ENCODE results near the gene SERP1. TPM values are rescaled to one million over a fixed set of nuclear protein-coding genes. Genes with fewer than 3 reads are reported as not detected.

SERP1 gene
- total RNA-seq, 1 donor from 2014 or later = 91.4 TPM

DNA sequence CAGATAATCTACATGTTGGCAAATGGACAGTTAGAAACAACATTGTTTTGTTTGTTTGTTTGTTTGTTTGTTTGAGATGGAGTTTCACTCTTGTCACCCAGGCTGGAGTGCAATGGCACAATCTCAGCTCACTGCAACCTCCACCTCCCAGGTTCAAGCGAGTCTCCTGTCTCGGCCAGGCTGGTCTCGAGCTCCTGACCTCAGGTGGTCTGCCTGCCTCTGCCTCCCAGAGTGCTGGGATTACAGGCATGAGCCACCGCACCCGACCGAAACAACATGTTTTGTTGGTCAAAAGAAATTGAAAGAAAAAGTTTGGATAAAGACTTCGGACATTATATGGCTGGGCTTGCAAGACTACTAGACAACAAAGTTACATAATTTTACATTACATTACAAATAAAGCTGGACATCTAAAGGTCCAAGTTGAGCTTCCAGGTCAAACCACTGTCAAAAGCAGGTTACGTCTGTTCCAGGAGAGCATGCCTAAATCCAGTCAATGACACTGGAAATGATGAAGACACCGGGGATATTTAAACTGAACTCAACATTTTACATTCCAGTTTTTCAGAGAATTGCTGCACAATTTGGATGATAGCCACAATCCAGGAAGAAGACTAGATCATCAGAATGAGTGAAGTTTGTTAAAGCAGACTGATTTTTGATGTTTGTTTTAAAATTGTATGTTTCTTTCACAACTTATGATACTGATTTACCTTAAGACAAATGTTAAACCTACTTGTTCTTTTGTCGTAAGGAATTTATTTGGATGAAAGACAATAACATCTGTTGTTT lies 18.6 kb downstream of the SERP1 start:
- H3K9me3 Mint-ChIP-seq (ENCODE audit: low read depth) = no peaks in the 10 kb centered on the region

DNA sequence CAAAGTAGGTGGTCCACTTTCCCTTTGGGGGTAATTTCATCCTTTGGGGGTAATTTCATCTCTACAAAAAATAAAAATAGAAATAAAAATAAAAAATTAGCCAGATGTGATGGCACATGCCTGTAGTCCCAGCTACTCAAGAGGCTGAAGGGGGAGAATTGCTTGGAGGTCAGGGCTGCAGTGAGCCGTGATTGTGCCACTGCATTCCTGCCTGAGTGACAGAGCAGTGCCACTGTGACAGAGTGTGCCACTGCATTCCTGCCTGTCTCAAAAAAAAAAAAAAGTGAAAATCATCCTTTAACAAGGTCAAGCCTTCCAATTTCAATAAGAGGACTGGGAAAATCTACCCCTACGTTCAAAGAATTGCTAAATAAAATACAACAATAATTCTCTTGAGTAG lies 22.8 kb downstream of the SERP1 start:
- H3K27ac Mint-ChIP-seq (ENCODE audit: unreplicated experiment) = no peak overlapping the region

More for the DNA sequence above, 18.6 kb downstream of the SERP1 start:
- H3K4me1 Mint-ChIP-seq (ENCODE audit: low read depth) = peaks cover 11% of the 10 kb centered on the region
- no peak overlapping the region for H3K4me3 Mint-ChIP-seq (ENCODE audit: unreplicated experiment)
- peaks cover 2% of the 10 kb centered on the region for H3K36me3 Mint-ChIP-seq (ENCODE audit: low read depth)
- H3K27ac Mint-ChIP-seq (ENCODE audit: unreplicated experiment) = no peak overlapping the region
- no peak for DNase-seq (ENCODE audit: low spot score)
- TF ChIP-seq, protein P1, sequence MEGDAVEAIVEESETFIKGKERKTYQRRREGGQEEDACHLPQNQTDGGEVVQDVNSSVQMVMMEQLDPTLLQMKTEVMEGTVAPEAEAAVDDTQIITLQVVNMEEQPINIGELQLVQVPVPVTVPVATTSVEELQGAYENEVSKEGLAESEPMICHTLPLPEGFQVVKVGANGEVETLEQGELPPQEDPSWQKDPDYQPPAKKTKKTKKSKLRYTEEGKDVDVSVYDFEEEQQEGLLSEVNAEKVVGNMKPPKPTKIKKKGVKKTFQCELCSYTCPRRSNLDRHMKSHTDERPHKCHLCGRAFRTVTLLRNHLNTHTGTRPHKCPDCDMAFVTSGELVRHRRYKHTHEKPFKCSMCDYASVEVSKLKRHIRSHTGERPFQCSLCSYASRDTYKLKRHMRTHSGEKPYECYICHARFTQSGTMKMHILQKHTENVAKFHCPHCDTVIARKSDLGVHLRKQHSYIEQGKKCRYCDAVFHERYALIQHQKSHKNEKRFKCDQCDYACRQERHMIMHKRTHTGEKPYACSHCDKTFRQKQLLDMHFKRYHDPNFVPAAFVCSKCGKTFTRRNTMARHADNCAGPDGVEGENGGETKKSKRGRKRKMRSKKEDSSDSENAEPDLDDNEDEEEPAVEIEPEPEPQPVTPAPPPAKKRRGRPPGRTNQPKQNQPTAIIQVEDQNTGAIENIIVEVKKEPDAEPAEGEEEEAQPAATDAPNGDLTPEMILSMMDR (IDR thresholded peaks at IDR 0.05) = no peak
- H3K27me3 Mint-ChIP-seq (ENCODE audit: low read depth) = no peaks in the 10 kb centered on the region

DNA sequence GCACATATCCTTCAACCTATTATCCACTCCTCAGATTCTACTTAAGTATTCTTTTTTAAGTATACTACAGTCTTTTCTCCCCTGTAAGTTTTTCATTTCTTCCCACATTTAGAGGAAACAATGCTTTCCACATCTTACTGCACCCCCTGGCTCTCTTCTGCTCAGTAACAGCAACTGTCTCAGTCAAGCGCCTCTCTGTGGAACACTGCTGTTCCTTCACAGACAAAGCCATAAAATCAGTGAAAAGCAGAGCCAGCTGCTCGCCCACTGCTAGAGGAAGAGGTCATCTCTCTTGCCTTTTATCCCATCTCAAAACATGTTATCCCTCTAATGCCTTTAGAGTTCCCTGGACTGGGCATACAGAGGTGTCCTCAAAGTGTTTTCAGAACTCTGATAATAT lies 24.8 kb downstream of the SERP1 start:
- Mint-ChIP-seq H3K36me3 (ENCODE audit: low read depth) (peaks cover 2% of the 10 kb centered on the region), H3K9me3 (ENCODE audit: low read depth) (peaks cover 8% of the 10 kb centered on the region), H3K27ac (ENCODE audit: unreplicated experiment) (no peak overlapping the region), H3K4me3 (ENCODE audit: unreplicated experiment) (no peak overlapping the region), H3K27me3 (ENCODE audit: low read depth) (no peaks in the 10 kb centered on the region), H3K4me1 (ENCODE audit: low read depth) (no peaks in the 10 kb centered on the region)
- TF ChIP-seq, protein P1 (IDR thresholded peaks at IDR 0.05) = peak; percentile 26
- DNase-seq (ENCODE audit: low spot score) = no peak

More for the DNA sequence above, 22.8 kb downstream of the SERP1 start:
- DNase-seq (ENCODE audit: low spot score) = no peak
- Mint-ChIP-seq H3K36me3 (ENCODE audit: low read depth) (peaks cover 2% of the 10 kb centered on the region), H3K27me3 (ENCODE audit: low read depth) (no peaks in the 10 kb centered on the region), H3K9me3 (ENCODE audit: low read depth) (no peaks in the 10 kb centered on the region), H3K4me1 (ENCODE audit: low read depth) (peaks cover 8% of the 10 kb centered on the region), H3K4me3 (ENCODE audit: unreplicated experiment) (no peak overlapping the region)
- TF ChIP-seq, protein P1 (IDR thresholded peaks at IDR 0.05) = no peak

DNA sequence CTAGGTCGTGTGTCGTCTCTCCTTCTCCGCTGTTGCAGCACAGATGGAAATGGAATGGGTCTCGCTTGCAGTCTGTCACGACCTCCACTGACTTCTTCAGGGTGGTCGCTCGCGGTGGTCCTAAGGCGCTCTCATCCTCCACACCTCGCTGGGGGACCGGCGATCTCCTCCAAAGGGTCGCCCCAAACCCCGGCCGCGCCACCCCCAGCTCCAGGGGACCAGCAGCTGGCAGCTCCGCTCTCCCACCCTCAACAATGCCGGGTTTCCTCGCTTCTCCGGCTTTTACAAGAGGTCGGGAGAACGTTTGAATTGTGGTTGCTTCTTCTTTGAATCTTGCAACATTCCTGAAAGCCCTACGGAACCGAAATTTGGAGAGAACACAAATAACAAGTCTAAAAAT lies 25.9 kb downstream of the SERP1 start:
- TF ChIP-seq, protein P1 (IDR thresholded peaks at IDR 0.05) = no peak
- peak; percentile 92 for DNase-seq (ENCODE audit: low spot score)
- Mint-ChIP-seq H3K9me3 (ENCODE audit: low read depth) (peaks cover 8% of the 10 kb centered on the region), H3K4me3 (ENCODE audit: unreplicated experiment) (no peak overlapping the region), H3K27ac (ENCODE audit: unreplicated experiment) (no peak overlapping the region), H3K4me1 (ENCODE audit: low read depth) (no peaks in the 10 kb centered on the region), H3K36me3 (ENCODE audit: low read depth) (peaks cover 2% of the 10 kb centered on the region), H3K27me3 (ENCODE audit: low read depth) (no peaks in the 10 kb centered on the region)

DNA sequence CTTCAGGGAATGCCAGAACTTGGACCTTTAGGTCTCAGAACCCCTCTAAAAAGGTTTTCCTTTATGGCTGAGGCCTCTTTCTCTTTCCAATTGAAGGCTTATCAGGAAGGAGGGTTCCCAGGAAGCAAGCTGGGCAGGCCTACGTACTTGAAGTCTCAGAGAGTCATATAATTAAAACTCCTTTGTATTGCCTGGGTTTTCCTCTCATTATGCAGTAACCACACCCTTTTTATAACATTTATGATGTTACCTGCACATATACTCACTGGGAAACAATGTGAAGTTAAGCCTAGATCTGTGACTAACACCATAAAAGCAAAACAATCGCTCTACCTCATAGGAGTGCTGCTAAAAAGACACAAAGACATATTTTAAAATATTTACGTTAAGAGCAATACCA lies 27.3 kb downstream of the SERP1 start:
- Mint-ChIP-seq H3K9me3 (ENCODE audit: low read depth) (peaks cover 8% of the 10 kb centered on the region), H3K4me1 (ENCODE audit: low read depth) (no peaks in the 10 kb centered on the region), H3K27ac (ENCODE audit: unreplicated experiment) (no peak overlapping the region), H3K4me3 (ENCODE audit: unreplicated experiment) (no peak overlapping the region), H3K36me3 (ENCODE audit: low read depth) (peaks cover 2% of the 10 kb centered on the region), H3K27me3 (ENCODE audit: low read depth) (no peaks in the 10 kb centered on the region)
- TF ChIP-seq, protein P1 (IDR thresholded peaks at IDR 0.05) = no peak
- no peak for DNase-seq (ENCODE audit: low spot score)
